C4-2B (cell line): Measurements from ENCODE around the gene RNASE7.

Experiments
- CTCF ChIP-seq: fragments of 450-650 bp; conservative IDR thresholded peaks from 2 replicates; pipeline ENCODE4 v1.5.1; 2017; ENCODE audit warnings: mild to moderate bottlenecking
- ZFX ChIP-seq: fragments of 450-650 bp; IDR thresholded peaks from 2 replicates; pipeline ENCODE4 v1.6.1; 2017

DNA sequence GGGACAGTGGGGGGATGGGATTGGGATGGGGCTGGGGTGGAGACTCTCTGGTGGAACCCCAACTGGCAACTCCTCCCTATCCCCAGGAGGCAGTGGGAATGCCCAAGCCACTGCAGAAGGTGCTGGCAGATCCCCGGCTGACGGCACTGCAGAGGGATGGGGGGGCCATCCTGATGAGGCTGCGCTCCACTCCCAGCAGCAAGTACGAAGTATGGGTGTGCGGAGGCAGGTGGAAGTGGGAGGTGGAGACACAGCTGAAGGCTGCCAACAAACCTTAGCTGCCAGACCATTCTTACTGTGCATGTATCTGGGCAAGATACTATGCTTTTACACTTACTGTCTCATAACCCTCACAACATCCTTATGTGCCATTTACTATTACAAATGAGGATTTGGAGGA, 36.1 kb downstream of the RNASE7 start:
- TF ChIP-seq CTCF (no peak), ZFX (no peak)
